K562 (cell line): Measurements from ENCODE around the gene PRKCB. TPM values are rescaled to one million over a fixed set of nuclear protein-coding genes. Genes with fewer than 3 reads are reported as not detected.

Experiments used
- ADNP ChIP-seq: fragments of 200-800 bp; sonication (Bioruptor generic); IDR thresholded peaks from 2 replicates; pipeline ENCODE4 v1.6.1; 2016; ENCODE audit warnings: missing genetic modification characterization, missing compliant biosample characterization
- ATF7 ChIP-seq: fragments of 450-650 bp; IDR thresholded peaks from 2 replicates; pipeline ENCODE4 v1.7.1; 2014; ENCODE audit warnings: mild to moderate bottlenecking, moderate library complexity
- BRF2 ChIP-seq: IDR thresholded peaks from 3 replicates; pipeline ENCODE4 v1.6.1; 2011; ENCODE audit warnings: borderline replicate concordance, mild to moderate bottlenecking; ENCODE audit not compliant: insufficient read length, insufficient read depth
- CEBPG ChIP-seq, 3 experiments: fragments of 200-800 bp in 1 of 3; sonication (Bioruptor generic) in 1 of 3; sonication (generic) in 1 of 3; formaldehyde crosslinking in 1 of 3; IDR thresholded peaks in 2 of 3; conservative IDR thresholded peaks in 1 of 3; 2 replicates each; pipeline versions ENCODE4 v1.6.1 to v1.8.0; 2016 to 2022; ENCODE audit warnings: missing compliant biosample characterization in 2 of 3, missing genetic modification characterization in 2 of 3, mild to moderate bottlenecking in 1 of 3, missing genetic modification reagents in 1 of 3
- CXXC5 ChIP-seq: fragments of 250-450 bp; sonication (Bioruptor Pico); IDR thresholded peaks from 2 replicates; pipeline ENCODE4 v1.8.0; 2022; ENCODE audit warnings: inconsistent platforms, mild to moderate bottlenecking, moderate library complexity
- KDM5B ChIP-seq: fragments of 200-600 bp; sonication (generic); IDR thresholded peaks from 2 replicates; pipeline ENCODE4 v1.6.1; 2012; ENCODE audit warnings: low read depth, mild to moderate bottlenecking, moderate library complexity, low read length, control low read depth, inconsistent platforms; ENCODE audit not compliant: insufficient replicate concordance
- MAZ ChIP-seq, 2 experiments: fragments of 450-650 bp in 1 of 2; sonication (generic) in 1 of 2; formaldehyde crosslinking; IDR thresholded peaks in 1 of 2; conservative IDR thresholded peaks in 1 of 2; 2 replicates each; pipeline versions ENCODE4 v1.4.0 to v1.5.0; 2020; ENCODE audit warnings: mild to moderate bottlenecking in 1 of 2, missing genetic modification reagents in 1 of 2
- NEUROD1 ChIP-seq: fragments of 150-350 bp; IDR thresholded peaks from 2 replicates; pipeline ENCODE4 v1.6.1; 2014; ENCODE audit warnings: borderline replicate concordance, low read length, low read depth; ENCODE audit not compliant: partially characterized antibody
- NFE2 ChIP-seq: IDR thresholded peaks from 2 replicates; pipeline ENCODE4 v1.6.1; 2014; ENCODE audit warnings: antibody characterized with exemption, low read depth
- PHB ChIP-seq: fragments of 250-450 bp; sonication (Bioruptor Pico); IDR thresholded peaks from 2 replicates; pipeline ENCODE4 v1.5.0; 2021
- POLR2B ChIP-seq: fragments of 450-650 bp; IDR thresholded peaks from 2 replicates; pipeline ENCODE4 v1.6.1; 2018; ENCODE audit warnings: low read depth; ENCODE audit not compliant: partially characterized antibody
- PRPF4 ChIP-seq: fragments of 200-400 bp; formaldehyde crosslinking; IDR thresholded peaks from one replicate; pipeline ENCODE4 v1.6.1; 2017; ENCODE audit warnings: low read length, low read depth, mild to moderate bottlenecking; ENCODE audit not compliant: insufficient read depth, poor library complexity, severe bottlenecking
- PYGO2 ChIP-seq: fragments of 450-650 bp; IDR thresholded peaks from 2 replicates; pipeline ENCODE4 v1.6.1; 2016; ENCODE audit warnings: mild to moderate bottlenecking, missing genetic modification characterization, moderate library complexity, missing compliant biosample characterization
- SMARCB1 ChIP-seq: IDR thresholded peaks from 2 replicates; pipeline ENCODE4 v1.6.1; 2011; ENCODE audit warnings: improper control_type of control experiment, low read depth; ENCODE audit not compliant: insufficient read length
- TAF1 ChIP-seq: IDR thresholded peaks from 2 replicates; pipeline ENCODE4 v1.6.1; 2011; ENCODE audit warnings: mild to moderate bottlenecking, low read length, moderate library complexity; ENCODE audit not compliant: insufficient read depth, control insufficient read depth, severe bottlenecking; ENCODE audit errors: extremely low read depth
- ZBTB1 ChIP-seq: sonication (generic); formaldehyde crosslinking; IDR thresholded peaks from 2 replicates; pipeline ENCODE4 v1.8.1; 2023; ENCODE audit warnings: missing genetic modification reagents, low read depth, mild to moderate bottlenecking, borderline replicate concordance
- ZBTB43 ChIP-seq: sonication (generic); formaldehyde crosslinking; IDR thresholded peaks from 2 replicates; pipeline ENCODE4 v1.8.0; 2023; ENCODE audit warnings: mild to moderate bottlenecking, missing genetic modification reagents
- ZKSCAN1 ChIP-seq: fragments of 150-350 bp; IDR thresholded peaks from 2 replicates; pipeline ENCODE4 v1.6.1; 2016; ENCODE audit warnings: low read depth, low read length
- ZNF143 ChIP-seq: sonication (generic); formaldehyde crosslinking; IDR thresholded peaks from 2 replicates; pipeline ENCODE4 v1.9.0; 2022; ENCODE audit warnings: mild to moderate bottlenecking, missing genetic modification reagents
- ZNF184 ChIP-seq: sonication (generic); formaldehyde crosslinking; IDR thresholded peaks from 2 replicates; pipeline ENCODE4 v1.5.0; 2020; ENCODE audit warnings: missing genetic modification reagents
- ZNF398 ChIP-seq: fragments of 250-450 bp; sonication (Bioruptor Pico); IDR thresholded peaks from 2 replicates; pipeline ENCODE4 v1.8.0; 2021; ENCODE audit warnings: moderate library complexity, mild to moderate bottlenecking, inconsistent platforms
- ZNF436 ChIP-seq: fragments of 250-450, 450-650 bp; sonication (Bioruptor Pico); formaldehyde crosslinking; IDR thresholded peaks from 2 replicates; pipeline ENCODE4 v1.7.0; 2020; ENCODE audit warnings: mild to moderate bottlenecking
- ZNF586 ChIP-seq: fragments of 450-650 bp; formaldehyde crosslinking; conservative IDR thresholded peaks from 2 replicates; pipeline ENCODE4 v1.4.0; 2020; ENCODE audit warnings: mild to moderate bottlenecking, moderate library complexity
- polyA plus RNA-seq, 8 experiments: library from polyadenylated mRNA; depleted of rRNA in 4 of 8; stranded (reverse) in 5 of 8; unstranded in 3 of 8; fragments of >200 nt; fragmentation: Nextera tagmentation in 2 of 8; fragmentation: Illumina TruSeq in 1 of 8; extraction: Ambion mirVana in 2 of 8; extraction: Trizol in 1 of 8; gene quantifications; 2 replicates each; pipeline versions ENCODE4 v1.2.1 to v1.2.3, GENCODE V29; 2011 to 2014; ENCODE audit warnings: inconsistent platforms in 1 of 8, missing spikeins in 1 of 8
- total RNA-seq, 7 experiments: library from RNA; depleted of rRNA in 6 of 7; stranded (reverse); fragments of >200 nt in 6 of 7; fragmentation: Illumina TruSeq in 2 of 7; extraction: Trizol in 2 of 7; gene quantifications; 2 replicates each; pipeline versions ENCODE4 v1.2.1 to v1.2.3, GENCODE V29; 2011 to 2021; ENCODE audit warnings: low replicate concordance in 1 of 7

PRKCB gene
- total and polyA plus RNA-seq, 9 of the 15 experiments (the other 6 are each of a cell fraction or from before 2014, with no cell fraction given), result 49.9 to 276 (median 148) TPM

- TF ChIP-seq CEBPG (CRISPR knock-in tag; IDR thresholded peaks at IDR 0.05), result no peak
- TF ChIP-seq CEBPG (tag; conservative IDR thresholded peaks at IDR 0.05 in 1 of 2, IDR thresholded peaks at IDR 0.05 in 1 of 2), result no peak
- TF ChIP-seq PRPF4, result no peak
- no peak for TF ChIP-seq BRF2
- TF ChIP-seq NEUROD1, result no peak
- TF ChIP-seq SMARCB1, result no peak
- 0 out of 2 replicates have a peak, but pooled peaks have one; percentile 61 for TF ChIP-seq CXXC5 (CRISPR knock-in tag)
- TF ChIP-seq KDM5B, result no peak
- TF ChIP-seq ZBTB43 (CRISPR knock-in tag), result no peak
- no peak for TF ChIP-seq ATF7
- TF ChIP-seq ZNF398 (CRISPR knock-in tag), result no peak
- no peak for TF ChIP-seq ZNF436 (CRISPR knock-in tag)
- TF ChIP-seq ZNF184 (CRISPR knock-in tag), result no peak
- no peak for TF ChIP-seq ADNP (tag)
- no peak for TF ChIP-seq ZNF143 (CRISPR knock-in tag)
- no peak for TF ChIP-seq NFE2
- peak in 1 of 2 experiments; percentile 32; a peak in 1 of 4 replicates for TF ChIP-seq MAZ (CRISPR knock-in tag; conservative IDR thresholded peaks at IDR 0.05 in 1 of 2, IDR thresholded peaks at IDR 0.05 in 1 of 2)
- no peak for TF ChIP-seq ZKSCAN1
- TF ChIP-seq TAF1, result peak; percentile 68
- TF ChIP-seq ZNF586 (CRISPR knock-in tag), result no peak
- TF ChIP-seq ZBTB1 (CRISPR knock-in tag), result no peak
- peak; percentile 41 for TF ChIP-seq POLR2B
- TF ChIP-seq PHB (CRISPR knock-in tag), result no peak
- TF ChIP-seq PYGO2 (tag), result no peak
These were observed at the start of gene PRKCB (continued) for GRCh38 chr16:23835390-23836077.
